Activated T-cell treated with anti-CD3 and anti-CD28 coated beads, Interleukin-2, amount 50 U/mL, for 1 hour (primary cell): ENCODE results near the gene DNMT1.
"Not testable (repeated sequence)": the region's sequence is repeated elsewhere in the genome, so short reads cannot be mapped to it uniquely, and the experiment has no call there.

ENCODE experiments used
- DNase-seq: peaks from one replicate; pipeline ENCODE4 v3.0.0-alpha.2; 2020

DNMT1 gene

DNA sequence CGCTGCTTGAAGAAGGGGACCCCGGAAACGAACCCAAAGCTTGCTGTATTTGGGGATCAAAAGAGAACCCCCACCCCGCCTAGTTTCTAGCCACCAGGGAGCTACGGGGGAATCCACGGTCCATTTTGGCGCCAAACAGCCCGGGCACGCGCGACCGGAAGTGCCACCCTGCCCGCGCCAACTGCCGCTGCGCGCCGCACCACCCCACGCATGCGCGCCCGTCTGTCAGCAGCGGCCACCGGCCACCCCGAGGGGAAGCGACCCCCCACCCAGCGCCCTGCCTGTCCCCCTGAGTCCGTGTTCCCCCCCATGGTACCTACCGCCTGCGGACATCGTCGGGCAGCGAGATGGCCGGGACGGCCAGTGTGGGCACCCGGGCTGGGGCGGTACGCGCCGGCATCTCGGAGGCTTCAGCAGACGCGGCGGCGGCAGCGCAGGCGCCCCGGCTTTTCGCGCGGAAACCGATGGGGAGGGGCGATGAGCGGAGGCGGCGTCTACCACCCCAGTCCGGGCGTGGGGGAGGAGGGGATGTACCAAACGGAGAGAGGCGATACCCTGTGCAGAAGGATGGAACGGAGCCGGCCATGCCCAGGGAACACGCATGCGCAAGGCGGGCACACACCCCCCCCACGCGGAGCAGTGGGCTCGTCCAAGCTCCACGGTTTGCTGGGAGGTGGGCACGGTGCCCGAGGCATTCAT lies at the start of gene DNMT1:
Gene DNMT1 (minus strand): TSS at position 454 of the 699 bp plus-strand sequence. CDS start 54 bp downstream, at position 400.
- peak; percentile 95 for DNase-seq

DNA sequence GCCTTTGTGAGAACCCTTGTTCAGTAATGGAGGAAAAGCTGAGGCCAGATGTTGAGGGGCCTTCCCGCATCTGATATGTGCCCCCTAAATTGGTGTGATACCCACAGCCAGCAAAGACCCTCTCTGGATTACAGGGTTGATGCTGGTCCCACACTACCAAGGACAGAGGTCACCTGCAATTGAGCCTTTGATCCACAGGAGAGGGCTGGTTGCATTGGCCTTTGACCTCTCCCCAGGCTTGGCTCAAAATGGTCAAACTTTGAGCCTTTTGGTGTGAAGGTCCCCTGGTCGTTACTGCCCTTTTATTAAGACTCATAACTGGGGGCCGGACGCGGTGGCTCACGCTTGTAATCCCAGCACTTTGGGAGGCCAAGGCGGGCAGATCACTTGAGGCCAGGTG lies 48.9 kb upstream of the DNMT1 start:
- no peak for DNase-seq

- not testable (repeated sequence) for DNase-seq
Observed at GRCh38 chr19:10241826-10242449, 47.2 kb upstream of the DNMT1 start.

DNA sequence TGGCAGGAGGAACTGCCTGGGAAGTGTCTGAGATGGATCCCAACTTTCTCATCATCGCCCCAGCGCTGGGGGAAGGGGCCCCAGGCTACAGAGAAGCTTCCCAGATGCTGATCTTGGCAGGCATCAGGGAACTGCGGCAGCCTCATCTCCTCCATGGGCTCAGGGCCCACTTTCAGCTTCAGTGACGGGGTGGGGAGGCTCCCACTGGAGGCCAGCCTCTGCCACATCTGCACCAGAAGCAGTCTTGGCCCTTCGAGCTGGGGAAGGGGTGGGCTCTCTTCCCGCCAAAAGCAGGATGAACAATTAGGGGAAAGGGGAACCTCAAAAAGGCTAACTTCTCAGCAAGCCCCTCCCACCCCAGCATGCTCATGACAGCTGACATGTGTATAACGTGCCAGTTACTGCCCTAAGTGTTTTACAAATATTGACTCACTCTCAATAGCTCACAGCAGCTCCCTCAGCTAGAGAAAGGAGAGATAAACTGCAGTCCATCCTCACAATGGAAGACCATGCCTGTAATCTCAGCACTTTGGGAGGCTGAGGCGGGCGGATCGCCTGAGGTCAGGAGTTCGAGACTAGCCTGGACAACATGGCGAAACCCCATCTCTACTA lies 43.5 kb upstream of the DNMT1 start:
- no peak for DNase-seq

- DNase-seq, result no peak
Observed at GRCh38 chr19:10237702-10238101, 42.9 kb upstream of the DNMT1 start.

- not testable (repeated sequence) for DNase-seq
Observed at GRCh38 chr19:10235409-10235808, 40.7 kb upstream of the DNMT1 start.

- no peak for DNase-seq
Observed at GRCh38 chr19:10235003-10235402, 40.2 kb upstream of the DNMT1 start.

- no peak for DNase-seq
Observed at GRCh38 chr19:10233946-10234345, 39.2 kb upstream of the DNMT1 start.

DNA sequence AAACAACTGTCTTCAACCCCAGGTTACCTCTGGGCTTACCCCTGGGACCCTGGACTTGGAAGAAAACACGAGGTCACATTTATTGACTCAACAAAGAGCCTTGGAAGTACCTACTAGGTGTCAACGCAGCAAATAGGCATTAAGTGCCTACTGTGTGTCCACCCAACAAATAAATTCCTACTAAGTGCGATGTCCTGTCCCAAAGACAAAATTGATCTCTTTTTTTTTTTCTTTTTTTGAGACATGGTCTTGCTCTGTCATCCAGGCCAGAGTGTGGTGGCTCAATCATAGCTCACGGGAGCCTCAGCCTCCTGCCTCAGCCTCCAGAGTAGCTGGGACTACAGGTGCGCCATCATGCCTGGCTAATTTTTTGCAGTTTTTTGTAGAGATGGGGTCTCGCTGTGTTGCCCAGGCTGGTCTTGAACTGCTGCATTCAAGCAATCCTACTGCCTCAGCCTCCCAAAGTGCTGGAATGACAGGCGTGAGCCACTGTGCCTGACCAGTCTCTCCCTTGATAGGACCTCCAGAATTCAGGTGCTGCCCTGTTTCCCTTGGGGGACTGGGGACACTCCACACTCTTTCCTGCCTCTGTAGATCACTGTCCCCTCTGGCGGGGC lies 37.0 kb upstream of the DNMT1 start:
- no peak for DNase-seq

GRCh38 chr19:10230861-10231611 lies 36.3 kb upstream of the DNMT1 start, which contains the start of gene S1PR2:
Gene S1PR2 (minus strand): TSS chr19:10231331. CDS start chr19:10224905, 6,426 bp downstream.
- peak; percentile 82 for DNase-seq

DNA sequence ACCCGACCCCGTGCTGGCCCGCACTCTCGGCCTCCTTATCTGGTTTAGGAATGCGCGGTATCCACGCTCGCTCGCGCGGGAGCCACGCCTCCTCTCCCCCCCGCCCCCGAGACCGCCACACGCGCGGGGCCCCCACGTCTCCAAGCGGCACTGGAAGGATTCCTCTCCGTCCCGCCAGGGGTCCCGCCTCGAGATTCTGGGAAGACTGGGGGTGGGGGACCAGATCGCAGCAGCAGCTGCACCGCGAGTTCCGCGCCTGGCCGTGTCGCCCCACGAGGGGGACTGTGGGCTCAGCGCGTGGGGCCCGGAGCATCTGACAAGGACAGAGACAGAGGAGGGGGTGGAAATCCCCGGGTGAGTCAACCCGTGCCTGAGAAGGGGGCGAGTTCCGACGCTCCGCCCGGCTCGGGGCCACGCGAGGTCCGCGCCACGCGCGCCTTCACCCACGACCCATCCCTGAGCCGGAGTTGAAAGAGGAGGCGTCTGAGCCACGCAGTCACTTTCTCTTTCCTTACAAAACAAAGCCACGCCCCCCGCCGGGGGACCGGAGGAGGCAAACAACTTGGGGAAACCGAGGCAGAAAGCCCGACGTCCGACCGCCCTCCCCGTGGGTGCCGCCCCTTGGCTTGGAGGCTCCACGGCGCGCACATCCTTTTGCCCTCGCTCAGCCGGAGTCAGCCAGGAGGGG lies 35.6 kb upstream of the DNMT1 start:
- DNase-seq, result peak; percentile 75

GRCh38 chr19:10228920-10229319 lies 34.2 kb upstream of the DNMT1 start:
- DNase-seq, result peak; percentile 38

DNA sequence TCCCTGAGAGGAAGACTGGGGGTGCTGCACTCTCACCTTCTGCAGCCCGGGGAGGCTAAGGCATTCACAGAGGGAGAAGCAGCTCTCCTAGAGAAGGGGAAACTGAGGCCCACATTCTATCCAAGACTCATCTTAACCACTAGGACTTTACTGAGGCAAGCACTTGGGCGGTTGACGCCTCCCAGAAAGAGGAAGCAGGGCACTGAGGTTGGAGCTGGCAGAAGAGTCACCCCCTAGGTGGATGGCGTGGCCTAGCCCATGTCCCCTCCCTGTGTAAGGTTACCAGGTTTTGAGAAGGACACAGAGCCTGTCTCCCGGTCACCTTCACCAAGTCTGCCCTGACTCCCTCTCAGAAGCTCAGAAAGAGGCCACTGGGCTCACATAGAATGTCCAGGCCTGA lies 33.6 kb upstream of the DNMT1 start:
- no peak for DNase-seq

GRCh38 chr19:10227026-10227971 lies 32.5 kb upstream of the DNMT1 start:
- no peak for DNase-seq

GRCh38 chr19:10226376-10227025 lies 31.7 kb upstream of the DNMT1 start:
- no peak for DNase-seq

DNA sequence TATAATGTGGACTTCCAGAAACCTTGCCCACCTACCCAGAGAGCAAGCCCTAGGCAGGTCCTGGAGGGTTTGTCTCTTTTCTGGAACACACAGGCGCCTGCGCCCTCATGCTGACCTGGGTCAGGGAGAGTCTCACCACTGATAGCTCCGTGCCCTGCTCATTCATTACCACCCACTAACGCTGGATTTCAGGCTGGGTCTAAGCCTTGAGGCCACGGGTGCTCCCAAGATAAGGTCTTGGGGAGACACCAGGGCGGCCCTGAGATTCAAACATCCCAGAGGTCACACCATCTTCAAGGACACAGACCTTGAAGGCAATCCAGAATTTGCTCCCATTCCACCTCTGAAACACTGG lies 31.2 kb upstream of the DNMT1 start:
- DNase-seq, result no peak

DNA sequence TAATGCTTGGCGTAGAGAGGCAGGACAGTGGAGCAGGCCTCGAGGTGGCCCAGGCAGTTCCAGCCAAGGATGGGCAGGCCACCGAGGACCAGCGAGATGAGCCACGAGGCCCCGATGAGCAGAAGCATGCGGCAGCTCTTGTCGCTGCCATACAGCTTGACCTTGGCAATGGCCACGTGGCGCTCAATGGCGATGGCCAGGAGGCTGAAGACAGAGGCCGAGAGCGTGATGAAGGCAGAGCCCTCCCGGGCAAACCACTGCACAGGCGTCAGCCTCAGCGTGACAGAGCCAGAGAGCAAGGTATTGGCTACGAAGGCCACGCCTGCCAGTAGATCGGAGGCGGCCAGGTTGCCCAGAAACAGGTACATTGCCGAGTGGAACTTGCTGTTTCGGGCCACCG lies 29.6 kb upstream of the DNMT1 start:
- no peak for DNase-seq

DNA sequence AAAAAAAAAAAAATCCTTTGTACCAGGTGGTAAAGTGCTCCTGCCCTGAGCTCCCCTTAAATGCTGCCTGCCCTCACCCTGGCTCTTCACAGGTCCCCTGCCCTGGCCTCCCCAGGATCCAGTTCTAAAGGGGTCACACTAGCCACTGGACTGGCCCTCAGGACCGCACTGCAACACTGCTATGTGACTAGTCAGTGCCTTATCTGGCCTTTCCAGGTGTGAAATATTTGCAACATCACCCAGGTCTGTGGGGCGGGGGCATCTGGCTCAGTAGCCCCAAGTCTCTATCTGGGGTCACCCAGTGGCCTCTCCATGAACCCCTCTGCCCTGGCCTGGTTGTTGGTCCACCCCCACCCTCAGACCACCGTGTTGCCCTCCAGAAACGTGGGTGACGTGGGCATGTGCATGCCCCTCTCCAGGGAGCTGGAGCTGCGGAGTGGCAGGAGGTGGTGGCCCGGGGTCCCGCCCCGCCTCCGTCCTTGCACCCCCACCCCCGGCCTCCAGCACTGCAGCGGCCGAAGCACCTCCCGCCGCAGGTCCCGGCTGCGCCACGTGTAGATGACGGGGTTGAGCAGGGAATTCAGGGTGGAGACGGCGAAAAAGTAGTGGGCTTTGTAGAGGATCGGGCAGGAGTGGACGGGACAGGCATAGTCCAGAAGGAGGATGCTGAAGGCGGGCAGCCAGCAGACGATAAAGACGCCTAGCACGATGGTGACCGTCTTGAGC lies 28.9 kb upstream of the DNMT1 start:
- no peak for DNase-seq

GRCh38 chr19:10222201-10222890 lies 27.6 kb upstream of the DNMT1 start:
- no peak for DNase-seq
